HCEC 1CT (cell line): Measurements from ENCODE around the gene MAML2.

ENCODE experiments used
- DNase-seq: peaks from one replicate; pipeline ENCODE4 v3.0.0-alpha.2; 2017

MAML2 gene

GRCh38 chr11:96114178-96115064 is 228.6 kb downstream of the MAML2 start:
- DNase-seq: no peak

GRCh38 chr11:96113193-96113681 is 229.8 kb downstream of the MAML2 start:
- DNase-seq: peak; percentile 54

- no peak for DNase-seq
These were observed 230.5 kb downstream of the MAML2 start for GRCh38 chr11:96112192-96113128.

GRCh38 chr11:96111308-96111707 is 231.7 kb downstream of the MAML2 start:
- DNase-seq: no peak

GRCh38 chr11:96110302-96110701 is 232.7 kb downstream of the MAML2 start:
- DNase-seq: no peak

- DNase-seq: no peak
These were observed 233.5 kb downstream of the MAML2 start for GRCh38 chr11:96109331-96110030.

GRCh38 chr11:96107143-96107824 is 235.7 kb downstream of the MAML2 start:
- DNase-seq: no peak

- DNase-seq: no peak
These were observed 236.3 kb downstream of the MAML2 start for GRCh38 chr11:96106645-96107044.

GRCh38 chr11:96105944-96106343 is 237.1 kb downstream of the MAML2 start:
- no peak for DNase-seq

- DNase-seq: no peak
These were observed 237.6 kb downstream of the MAML2 start for GRCh38 chr11:96105197-96105895.

- DNase-seq: no peak
These were observed 238.5 kb downstream of the MAML2 start for GRCh38 chr11:96104496-96104895.

- DNase-seq: no peak
These were observed 239.3 kb downstream of the MAML2 start for GRCh38 chr11:96103721-96104120.

GRCh38 chr11:96103102-96103501 is 239.9 kb downstream of the MAML2 start:
- DNase-seq: no peak

- DNase-seq: peak; percentile 62
These were observed 240.3 kb downstream of the MAML2 start for GRCh38 chr11:96102664-96103078.

- no peak for DNase-seq
These were observed 241.8 kb downstream of the MAML2 start for GRCh38 chr11:96101146-96101545.

- peak; percentile 29 for DNase-seq
These were observed 244.3 kb downstream of the MAML2 start for GRCh38 chr11:96098511-96099241.

GRCh38 chr11:96097844-96098421 is 245.1 kb downstream of the MAML2 start:
- peak; percentile 50 for DNase-seq

GRCh38 chr11:96096360-96096759 is 246.6 kb downstream of the MAML2 start:
- DNase-seq: no peak

- no peak for DNase-seq
These were observed 247.1 kb downstream of the MAML2 start for GRCh38 chr11:96095884-96096303.

- DNase-seq: no peak
These were observed 248.8 kb downstream of the MAML2 start for GRCh38 chr11:96094156-96094555.
